HCT116 (cell line): ENCODE measurements around the gene TSPEAR. TPM values are rescaled to one million over a fixed set of nuclear protein-coding genes. Genes with fewer than 3 reads are reported as not detected.

Experiments
- ATAC-seq: fragments of 200-7000 bp; cut with Tn5 transposase; 2 replicates; pipeline ENCODE4 v1.9.1; 2020; ENCODE audit warnings: mild to moderate bottlenecking, moderate library complexity
- BruUV-seq: library from RNA; stranded (reverse); fragments of 400-500 nt; replicated peaks from 2 replicates; lab custom pipeline; 2021; lab: Mats Ljungman, UMichigan
- CTCF ChIA-PET: fragments of 300-600 bp; sonication (Branson Sonifier 250); formaldehyde crosslinking; loops from one replicate; lab custom pipeline; 2021; ENCODE audit warnings: antibody characterized with exemption; lab: Charles Lee
- POLR2A ChIA-PET: fragments of 300-600, 350-600 bp; sonication (Branson Sonifier 250); formaldehyde crosslinking; loops from one replicate; lab custom pipeline; 2021; ENCODE audit warnings: antibody characterized with exemption; lab: Charles Lee
- RAD21 ChIA-PET, 2 experiments: fragments of 300-600 bp; sonication (Branson Sonifier 250); formaldehyde crosslinking; loops; one replicate each; lab custom pipeline; 2023; ENCODE audit warnings: low total read pairs in 2 of 2; ENCODE audit not compliant: uncharacterized antibody in 2 of 2, unreplicated experiment in 2 of 2, low non-redundant PET in 1 of 2; lab: Charles Lee
- DNase-seq: peaks from one replicate; pipeline ENCODE4 v3.0.0-alpha.2; 2010; ENCODE audit warnings: low read depth, low spot score
- H2AFZ ChIP-seq: fragments of 200-600 bp; shearing (Covaris generic), sonication (generic); 2 replicates; pipeline ENCODE4 v1.6.1; 2017; ENCODE audit warnings: low read depth, mixed run types, mixed read lengths, antibody characterized with exemption, low read length; ENCODE audit not compliant: poor library complexity, severe bottlenecking
- H3K27ac ChIP-seq: 2 replicates; pipeline ENCODE4 v1.5.1; 2012; ENCODE audit warnings: low read depth, low read length
- H3K27me3 ChIP-seq: fragments of 200-600 bp; sonication (generic); 2 replicates; pipeline ENCODE4 v1.6.1; 2016; ENCODE audit warnings: mixed run types, low read length, mixed read lengths; ENCODE audit not compliant: insufficient read depth
- H3K36me3 ChIP-seq, 2 experiments: fragments of 200-500 bp in 1 of 2; fragments of 200-600 bp in 1 of 2; sonication (Bioruptor generic) in 1 of 2; sonication (generic) in 1 of 2; 2 replicates each; pipeline versions ENCODE4 v1.5.1 to v1.6.1; 2014 to 2016; ENCODE audit warnings: low read length in 2 of 2, inconsistent platforms in 1 of 2, mixed read lengths in 1 of 2, mixed run types in 1 of 2; ENCODE audit not compliant: insufficient read depth in 2 of 2, control insufficient read depth in 1 of 2
- H3K4me1 ChIP-seq, 2 experiments: fragments of 200-600 bp in 1 of 2; sonication (generic) in 1 of 2; 2 replicates each; pipeline versions ENCODE4 v1.5.1 to v1.6.1; 2012 to 2017; ENCODE audit warnings: low read length in 2 of 2, inconsistent platforms in 1 of 2, mild to moderate bottlenecking in 1 of 2, mixed read lengths in 1 of 2, mixed run types in 1 of 2, moderate library complexity in 1 of 2; ENCODE audit not compliant: insufficient read depth in 2 of 2, control insufficient read depth in 1 of 2
- H3K4me2 ChIP-seq: fragments of 200-600 bp; sonication (generic); 2 replicates; pipeline ENCODE4 v1.6.1; 2017; ENCODE audit warnings: mixed run types, low read length, mixed read lengths
- H3K4me3 ChIP-seq, 2 experiments: fragments of 200-600 bp in 1 of 2; sonication (generic) in 1 of 2; replicated peaks in 1 of 2; 2 replicates each; pipeline ENCODE4 v1.5.1; 2011 to 2016; ENCODE audit warnings: low read length in 2 of 2, control low read depth in 1 of 2, low read depth in 1 of 2, mild to moderate bottlenecking in 1 of 2, mixed read lengths in 1 of 2, mixed run types in 1 of 2
- H3K79me2 ChIP-seq: fragments of 200-600 bp; sonication (generic); 2 replicates; pipeline ENCODE4 v1.6.1; 2017; ENCODE audit warnings: mild to moderate bottlenecking, mixed run types, low read length, moderate library complexity, mixed read lengths; ENCODE audit not compliant: insufficient read depth
- H3K9ac ChIP-seq: fragments of 200-600 bp; sonication (generic); 2 replicates; pipeline ENCODE4 v1.6.1; 2016; ENCODE audit warnings: low read length, mixed read lengths
- H3K9me2 ChIP-seq: fragments of 200-600 bp; sonication (generic), shearing (Covaris generic); 2 replicates; pipeline ENCODE4 v1.6.1; 2017; ENCODE audit warnings: mixed run types, mild to moderate bottlenecking, moderate library complexity; ENCODE audit not compliant: insufficient read depth
- H3K9me3 ChIP-seq, 2 experiments: fragments of 200-500 bp in 1 of 2; fragments of 200-600 bp in 1 of 2; sonication (Bioruptor generic) in 1 of 2; sonication (generic) in 1 of 2; 2 replicates each; pipeline ENCODE4 v1.6.1; 2014 to 2017; ENCODE audit warnings: low read length in 2 of 2, mixed read lengths in 2 of 2, inconsistent platforms in 1 of 2, low read depth in 1 of 2, mild to moderate bottlenecking in 1 of 2, mixed run types in 1 of 2, moderate library complexity in 1 of 2; ENCODE audit not compliant: control insufficient read depth in 1 of 2, insufficient read depth in 1 of 2
- H4K20me1 ChIP-seq: fragments of 200-600 bp; sonication (generic), shearing (Covaris generic); 2 replicates; pipeline ENCODE4 v1.6.1; 2017; ENCODE audit warnings: mixed run types, mild to moderate bottlenecking, moderate library complexity; ENCODE audit not compliant: insufficient read depth
- CBX3 ChIP-seq: IDR thresholded peaks from 2 replicates; pipeline ENCODE4 v1.6.1; 2012; ENCODE audit warnings: low read depth
- EGR1 ChIP-seq: IDR thresholded peaks from 2 replicates; pipeline ENCODE4 v1.6.1; 2012; ENCODE audit warnings: low read depth
- FOSL1 ChIP-seq: IDR thresholded peaks from 2 replicates; pipeline ENCODE4 v1.6.1; 2012; ENCODE audit warnings: low read depth
- POLR2A ChIP-seq: IDR thresholded peaks from 2 replicates; pipeline ENCODE4 v1.7.0; 2011; ENCODE audit warnings: borderline replicate concordance; ENCODE audit not compliant: insufficient read depth, insufficient read length; ENCODE audit errors: extremely low read depth
- POLR2AphosphoS5 ChIP-seq: IDR thresholded peaks from 2 replicates; pipeline ENCODE4 v1.6.1; 2011; ENCODE audit warnings: mild to moderate bottlenecking, low read depth, low read length, moderate library complexity
- RAD21 ChIP-seq: IDR thresholded peaks from 2 replicates; pipeline ENCODE4 v1.6.1; 2012; ENCODE audit warnings: low read depth, mild to moderate bottlenecking
- SIN3A ChIP-seq: IDR thresholded peaks from 2 replicates; pipeline ENCODE4 v1.6.1; 2012; ENCODE audit warnings: low read depth
- YY1 ChIP-seq: IDR thresholded peaks from 2 replicates; pipeline ENCODE4 v1.6.1; 2011; ENCODE audit warnings: low read length, low read depth, moderate library complexity, mild to moderate bottlenecking; ENCODE audit not compliant: insufficient replicate concordance; ENCODE audit errors: extremely low read depth
- ZNF274 ChIP-seq: fragments of 200-500 bp; sonication (Bioruptor generic); IDR thresholded peaks from 2 replicates; pipeline ENCODE4 v1.6.1; 2014; ENCODE audit warnings: mild to moderate bottlenecking, low read depth, low read length, inconsistent platforms
- intact Hi-C: fragments of 100-400 bp; cut with micrococcal nuclease; formaldehyde crosslinking; loops from 2 replicates; pipeline ENCODE4 v1.10.0; 2022
- total RNA-seq: library from RNA; stranded (reverse); gene quantifications from one replicate; pipeline ENCODE4 v1.2.1, GENCODE V29; 2021; ENCODE audit not compliant: unreplicated experiment
- TF ChIP-seq, protein P1 (sequence below): IDR thresholded peaks from 2 replicates; pipeline ENCODE4 v1.6.1; 2011; ENCODE audit warnings: mild to moderate bottlenecking, low read length, moderate library complexity; ENCODE audit not compliant: insufficient replicate concordance; ENCODE audit errors: extremely low read depth
- TF ChIP-seq, protein P2 (sequence below): IDR thresholded peaks from 2 replicates; pipeline ENCODE4 v1.6.1; 2012
- TF ChIP-seq, protein P3 (sequence below), 3 experiments: fragments of 200-600 bp in 1 of 3; sonication (generic) in 1 of 3; IDR thresholded peaks in 2 of 3; conservative IDR thresholded peaks in 1 of 3; 2 replicates each; pipeline ENCODE4 v1.5.1; 2012 to 2017; ENCODE audit warnings: low read depth in 2 of 3, low read length in 2 of 3, antibody characterized with exemption in 1 of 3, borderline replicate concordance in 1 of 3, control low read depth in 1 of 3, mild to moderate bottlenecking in 1 of 3, mixed read lengths in 1 of 3, mixed run types in 1 of 3, moderate library complexity in 1 of 3; ENCODE audit not compliant: insufficient read depth in 1 of 3

The TSPEAR gene
- total RNA-seq, 1 experiment from 2014 or later = not detected

GRCh38 chr21:44502171-44502958 is 209.0 kb downstream of the TSPEAR start:
- TF ChIP-seq, protein P1, sequence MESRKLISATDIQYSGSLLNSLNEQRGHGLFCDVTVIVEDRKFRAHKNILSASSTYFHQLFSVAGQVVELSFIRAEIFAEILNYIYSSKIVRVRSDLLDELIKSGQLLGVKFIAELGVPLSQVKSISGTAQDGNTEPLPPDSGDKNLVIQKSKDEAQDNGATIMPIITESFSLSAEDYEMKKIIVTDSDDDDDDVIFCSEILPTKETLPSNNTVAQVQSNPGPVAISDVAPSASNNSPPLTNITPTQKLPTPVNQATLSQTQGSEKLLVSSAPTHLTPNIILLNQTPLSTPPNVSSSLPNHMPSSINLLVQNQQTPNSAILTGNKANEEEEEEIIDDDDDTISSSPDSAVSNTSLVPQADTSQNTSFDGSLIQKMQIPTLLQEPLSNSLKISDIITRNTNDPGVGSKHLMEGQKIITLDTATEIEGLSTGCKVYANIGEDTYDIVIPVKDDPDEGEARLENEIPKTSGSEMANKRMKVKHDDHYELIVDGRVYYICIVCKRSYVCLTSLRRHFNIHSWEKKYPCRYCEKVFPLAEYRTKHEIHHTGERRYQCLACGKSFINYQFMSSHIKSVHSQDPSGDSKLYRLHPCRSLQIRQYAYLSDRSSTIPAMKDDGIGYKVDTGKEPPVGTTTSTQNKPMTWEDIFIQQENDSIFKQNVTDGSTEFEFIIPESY = no peak
- no peak for TF ChIP-seq CBX3
- no peak for TF ChIP-seq SIN3A
- no peak for TF ChIP-seq EGR1
- TF ChIP-seq, protein P2, sequence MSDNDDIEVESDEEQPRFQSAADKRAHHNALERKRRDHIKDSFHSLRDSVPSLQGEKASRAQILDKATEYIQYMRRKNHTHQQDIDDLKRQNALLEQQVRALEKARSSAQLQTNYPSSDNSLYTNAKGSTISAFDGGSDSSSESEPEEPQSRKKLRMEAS = no peak
- TF ChIP-seq ZNF274 = no peak
- no peak for TF ChIP-seq POLR2AphosphoS5
- TF ChIP-seq YY1 = no peak
- no peak for TF ChIP-seq RAD21
- TF ChIP-seq FOSL1 = no peak
- no peak for TF ChIP-seq POLR2A
- TF ChIP-seq, protein P3, sequence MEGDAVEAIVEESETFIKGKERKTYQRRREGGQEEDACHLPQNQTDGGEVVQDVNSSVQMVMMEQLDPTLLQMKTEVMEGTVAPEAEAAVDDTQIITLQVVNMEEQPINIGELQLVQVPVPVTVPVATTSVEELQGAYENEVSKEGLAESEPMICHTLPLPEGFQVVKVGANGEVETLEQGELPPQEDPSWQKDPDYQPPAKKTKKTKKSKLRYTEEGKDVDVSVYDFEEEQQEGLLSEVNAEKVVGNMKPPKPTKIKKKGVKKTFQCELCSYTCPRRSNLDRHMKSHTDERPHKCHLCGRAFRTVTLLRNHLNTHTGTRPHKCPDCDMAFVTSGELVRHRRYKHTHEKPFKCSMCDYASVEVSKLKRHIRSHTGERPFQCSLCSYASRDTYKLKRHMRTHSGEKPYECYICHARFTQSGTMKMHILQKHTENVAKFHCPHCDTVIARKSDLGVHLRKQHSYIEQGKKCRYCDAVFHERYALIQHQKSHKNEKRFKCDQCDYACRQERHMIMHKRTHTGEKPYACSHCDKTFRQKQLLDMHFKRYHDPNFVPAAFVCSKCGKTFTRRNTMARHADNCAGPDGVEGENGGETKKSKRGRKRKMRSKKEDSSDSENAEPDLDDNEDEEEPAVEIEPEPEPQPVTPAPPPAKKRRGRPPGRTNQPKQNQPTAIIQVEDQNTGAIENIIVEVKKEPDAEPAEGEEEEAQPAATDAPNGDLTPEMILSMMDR (IDR thresholded peaks at IDR 0.05 in 2 of 3, conservative IDR thresholded peaks at IDR 0.05 in 1 of 3; ENCODE audit: borderline replicate concordance in 1 of 3, insufficient read depth in 1 of 3, low read depth in 2 of 3, low read length in 2 of 3) = no peak
- no TSS peak for BruUV-seq
- H3K9me2 ChIP-seq = no peaks in the 10 kb centered on the region
- no peaks in the 10 kb centered on the region for H3K36me3 ChIP-seq
- ChIA-PET RAD21 (no interaction called here), CTCF (interaction anchor here (2.4 kb wide), 1 partner anchor 8 kb away, joined by 7 read pairs; no protein-coding TSS in a partner anchor), POLR2A (no interaction called here)
- H3K27me3 ChIP-seq = peaks cover 5% of the 10 kb centered on the region; the same call in 1 of the 2 replicates
- H3K4me1 ChIP-seq = no peaks in the 10 kb centered on the region
- no peaks in the 10 kb centered on the region for H4K20me1 ChIP-seq
- no peaks in the 10 kb centered on the region for H3K79me2 ChIP-seq
- no peak overlapping the region for H3K4me3 ChIP-seq
- no peak for ATAC-seq
- no peak overlapping the region for H3K27ac ChIP-seq
- intact Hi-C loops = no loop called here
- H3K9me3 ChIP-seq = no peaks in the 10 kb centered on the region
- DNase-seq = no peak
- H3K4me2 ChIP-seq = no peak overlapping the region
- no peak overlapping the region for H3K9ac ChIP-seq
- H2AFZ ChIP-seq = no peak overlapping the region
